ENCODE measurements around the gene CALM3.

CALM3 gene

GRCh38 chr19:46608178-46608577 is 7.0 kb downstream of the CALM3 start:
- Histone ChIP-seq H3K79me2 (ENCODE audit: low read length) (peaks cover 31% of the 10 kb centered on the region), H3K27ac (ENCODE audit: low read length) (no peak overlapping the region), H3K36me3 (replicated peaks; ENCODE audit: insufficient read depth, low read length) (peaks cover 11% of the 10 kb centered on the region; the same call in 1 of the 2 replicates), H3K9me3 (replicated peaks; ENCODE audit: insufficient read depth, low read length) (no peaks in the 10 kb centered on the region), H4K20me1 (ENCODE audit: insufficient read depth, low read length) (peaks cover 52% of the 10 kb centered on the region), H3F3A (ENCODE audit: insufficient read depth, low read length) (peaks cover 23% of the 10 kb centered on the region), H3K4me1 (ENCODE audit: low read length) (peaks cover 23% of the 10 kb centered on the region), H3K27me3 (replicated peaks; ENCODE audit: insufficient read depth, low read length) (peaks cover 19% of the 10 kb centered on the region), H3K4me2 (ENCODE audit: low read depth, low read length) (no peak overlapping the region), H3K4me3 (ENCODE audit: low read length) (no peak overlapping the region), H2AFZ (ENCODE audit: low read length) (no peak overlapping the region), H3K9me2 (replicated peaks; ENCODE audit: insufficient read depth, low read length) (no peaks in the 10 kb centered on the region), H3K9ac (ENCODE audit: low read length) (no peak overlapping the region)
- no peak for TF ChIP-seq EZH2 (optimal IDR thresholded peaks at IDR 0.05; ENCODE audit: low read depth, low read length)
- no peak for TF ChIP-seq CTCF (IDR thresholded peaks at IDR 0.05; ENCODE audit: low read length)
- no peak for TF ChIP-seq EZH2phosphoT487 (IDR thresholded peaks at IDR 0.05; ENCODE audit: low read length)
- DNase-seq: no peak

GRCh38 chr19:46608581-46609345 is 7.6 kb downstream of the CALM3 start:
- peaks cover 47% of the 10 kb centered on the region for H4K20me1 ChIP-seq (ENCODE audit: insufficient read depth, low read length)
- peaks cover 23% of the 10 kb centered on the region for H3F3A ChIP-seq (ENCODE audit: insufficient read depth, low read length)
- H3K9me2 ChIP-seq (replicated peaks; ENCODE audit: insufficient read depth, low read length): no peaks in the 10 kb centered on the region
- peaks cover 25% of the 10 kb centered on the region for H3K79me2 ChIP-seq (ENCODE audit: low read length)
- H3K4me1 ChIP-seq (ENCODE audit: low read length): peaks cover 18% of the 10 kb centered on the region
- H3K36me3 ChIP-seq (replicated peaks; ENCODE audit: insufficient read depth, low read length): peaks cover 11% of the 10 kb centered on the region; the same call in 1 of the 2 replicates
- H3K27me3 ChIP-seq (replicated peaks; ENCODE audit: insufficient read depth, low read length): peaks cover 24% of the 10 kb centered on the region
- H3K4me3 ChIP-seq (ENCODE audit: low read length): no peak overlapping the region
- no peak overlapping the region for H3K27ac ChIP-seq (ENCODE audit: low read length)
- DNase-seq: no peak
- no peak overlapping the region for H3K9ac ChIP-seq (ENCODE audit: low read length)
- H2AFZ ChIP-seq (ENCODE audit: low read length): no peak overlapping the region
- H3K4me2 ChIP-seq (ENCODE audit: low read depth, low read length): no peak overlapping the region
- no peaks in the 10 kb centered on the region for H3K9me3 ChIP-seq (replicated peaks; ENCODE audit: insufficient read depth, low read length)
- TF ChIP-seq EZH2 (optimal IDR thresholded peaks at IDR 0.05; ENCODE audit: low read depth, low read length) (no peak), CTCF (IDR thresholded peaks at IDR 0.05; ENCODE audit: low read length) (no peak), EZH2phosphoT487 (IDR thresholded peaks at IDR 0.05; ENCODE audit: low read length) (no peak)

GRCh38 chr19:46609511-46610412 is 8.6 kb downstream of the CALM3 start:
- Histone ChIP-seq H3F3A (ENCODE audit: insufficient read depth, low read length) (peaks cover 23% of the 10 kb centered on the region), H2AFZ (ENCODE audit: low read length) (no peak overlapping the region), H3K9me3 (replicated peaks; ENCODE audit: insufficient read depth, low read length) (no peaks in the 10 kb centered on the region), H3K4me3 (ENCODE audit: low read length) (no peak overlapping the region), H3K4me1 (ENCODE audit: low read length) (peaks cover 18% of the 10 kb centered on the region), H3K79me2 (ENCODE audit: low read length) (peaks cover 15% of the 10 kb centered on the region), H3K27me3 (replicated peaks; ENCODE audit: insufficient read depth, low read length) (peaks cover 33% of the 10 kb centered on the region), H4K20me1 (ENCODE audit: insufficient read depth, low read length) (peaks cover 44% of the 10 kb centered on the region), H3K36me3 (replicated peaks; ENCODE audit: insufficient read depth, low read length) (peaks cover 11% of the 10 kb centered on the region; the same call in 1 of the 2 replicates), H3K4me2 (ENCODE audit: low read depth, low read length) (no peak overlapping the region), H3K27ac (ENCODE audit: low read length) (no peak overlapping the region), H3K9me2 (replicated peaks; ENCODE audit: insufficient read depth, low read length) (no peaks in the 10 kb centered on the region), H3K9ac (ENCODE audit: low read length) (no peak overlapping the region)
- TF ChIP-seq EZH2 (optimal IDR thresholded peaks at IDR 0.05; ENCODE audit: low read depth, low read length): no peak
- no peak for TF ChIP-seq EZH2phosphoT487 (IDR thresholded peaks at IDR 0.05; ENCODE audit: low read length)
- no peak for TF ChIP-seq CTCF (IDR thresholded peaks at IDR 0.05; ENCODE audit: low read length)
- no peak for DNase-seq
